HUES48 (cell line): ENCODE data around the gene ITGA2.

Experiments used
- H3K27ac ChIP-seq: one replicate; pipeline ENCODE4 v1.7.0; 2013; ENCODE audit warnings: low read depth, low read length, inconsistent platforms
- H3K27me3 ChIP-seq: 2 replicates; pipeline ENCODE4 v1.6.1; 2013; ENCODE audit warnings: mild to moderate bottlenecking, low read length; ENCODE audit not compliant: control insufficient read depth, insufficient read depth
- H3K36me3 ChIP-seq: 2 replicates; pipeline ENCODE4 v1.6.1; 2013; ENCODE audit warnings: low read length; ENCODE audit not compliant: control insufficient read depth, insufficient read depth
- H3K4me1 ChIP-seq: 2 replicates; pipeline ENCODE4 v1.6.1; 2013; ENCODE audit warnings: mild to moderate bottlenecking, low read length; ENCODE audit not compliant: control insufficient read depth, insufficient read depth
- H3K4me3 ChIP-seq: 2 replicates; pipeline ENCODE4 v1.5.1; 2013; ENCODE audit warnings: mild to moderate bottlenecking, low read depth, low read length
- H3K9ac ChIP-seq: 2 replicates; pipeline ENCODE4 v1.6.1; 2013; ENCODE audit warnings: mild to moderate bottlenecking, low read depth, low read length, moderate library complexity
- H3K9me3 ChIP-seq: 2 replicates; pipeline ENCODE4 v1.6.1; 2013; ENCODE audit warnings: low read length; ENCODE audit not compliant: control insufficient read depth, insufficient read depth

Gene ITGA2

DNA sequence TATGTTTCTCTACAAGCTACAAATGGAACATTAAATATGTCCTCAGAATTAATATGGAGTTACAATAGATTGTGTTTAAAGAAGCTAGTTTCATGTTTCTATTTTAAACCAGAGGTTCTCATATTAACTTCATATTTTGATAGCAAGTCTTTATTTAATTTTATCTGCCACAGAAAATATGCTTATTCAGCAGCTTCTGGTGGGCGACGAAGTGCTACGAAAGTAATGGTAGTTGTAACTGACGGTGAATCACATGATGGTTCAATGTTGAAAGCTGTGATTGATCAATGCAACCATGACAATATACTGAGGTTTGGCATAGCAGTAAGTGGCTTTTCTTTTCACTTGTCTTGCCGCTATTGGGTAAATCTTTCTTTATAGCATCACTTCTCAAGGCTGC, 66.2 kb downstream of the ITGA2 start:
- H3K9ac ChIP-seq: no peak overlapping the region
- no peak overlapping the region for H3K27ac ChIP-seq
- no peaks in the 10 kb centered on the region for H3K9me3 ChIP-seq
- peaks cover 8% of the 10 kb centered on the region; the same call in 1 of the 2 replicates for H3K4me1 ChIP-seq
- H3K36me3 ChIP-seq: no peaks in the 10 kb centered on the region
- H3K4me3 ChIP-seq: no peak overlapping the region
- H3K27me3 ChIP-seq: no peaks in the 10 kb centered on the region

GRCh38 chr5:53059281-53059680, 70.1 kb downstream of the ITGA2 start:
- Histone ChIP-seq H3K4me3 (no peak overlapping the region), H3K27me3 (no peaks in the 10 kb centered on the region), H3K4me1 (no peaks in the 10 kb centered on the region), H3K27ac (no peak overlapping the region), H3K9ac (no peak overlapping the region), H3K9me3 (no peaks in the 10 kb centered on the region), H3K36me3 (no peaks in the 10 kb centered on the region)

DNA sequence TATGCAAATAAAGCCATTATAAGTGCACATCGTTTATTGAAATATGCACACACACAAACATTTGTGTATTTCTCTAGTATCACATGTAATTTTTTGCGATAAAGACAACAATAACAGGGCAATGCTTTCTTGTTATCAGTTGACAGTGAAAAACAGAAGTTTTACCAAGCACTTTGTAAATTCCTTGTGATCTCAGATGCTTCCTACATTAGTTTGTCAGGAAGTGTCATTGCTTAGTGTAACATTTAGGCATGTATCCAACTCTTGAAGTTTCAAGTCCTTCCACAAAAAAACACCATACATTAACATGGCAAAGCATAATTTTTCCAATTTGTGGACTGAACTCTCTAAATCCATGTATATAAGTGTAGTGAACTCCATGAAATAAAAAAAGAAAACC, 74.0 kb downstream of the ITGA2 start:
- H3K4me3 ChIP-seq: no peak overlapping the region
- no peaks in the 10 kb centered on the region for H3K27me3 ChIP-seq
- 0 out of 2 replicates have a peak, but pooled peaks cover 2% of the 10 kb centered on the region for H3K36me3 ChIP-seq
- H3K9ac ChIP-seq: no peak overlapping the region
- no peaks in the 10 kb centered on the region for H3K9me3 ChIP-seq
- H3K4me1 ChIP-seq: no peaks in the 10 kb centered on the region
- H3K27ac ChIP-seq: no peak overlapping the region

- H3K27ac ChIP-seq: no peak overlapping the region
- H3K27me3 ChIP-seq: no peaks in the 10 kb centered on the region
- no peak overlapping the region for H3K4me3 ChIP-seq
- H3K4me1 ChIP-seq: no peaks in the 10 kb centered on the region
- H3K36me3 ChIP-seq: 0 out of 2 replicates have a peak, but pooled peaks cover 2% of the 10 kb centered on the region
- H3K9me3 ChIP-seq: no peaks in the 10 kb centered on the region
- H3K9ac ChIP-seq: no peak overlapping the region
Measured at GRCh38 chr5:53063791-53064190, 74.6 kb downstream of the ITGA2 start.

DNA sequence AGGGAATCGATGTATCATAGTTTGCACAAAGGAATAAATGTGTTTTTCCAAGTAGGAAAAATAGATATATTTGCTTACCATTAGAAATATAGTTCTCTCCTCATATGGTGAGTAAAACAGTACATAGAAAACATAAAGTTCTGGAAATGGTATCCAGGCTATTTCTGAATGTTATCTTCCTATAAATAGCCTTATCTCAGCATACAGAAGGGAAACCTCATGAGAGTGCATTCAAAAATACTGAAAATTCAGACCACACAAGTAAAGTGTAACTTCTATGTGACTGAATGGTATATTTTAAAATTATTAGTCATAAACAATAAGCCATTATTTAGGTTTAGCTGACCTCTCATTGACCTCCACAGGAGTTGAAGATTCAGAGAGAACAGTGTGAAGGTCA, 76.9 kb downstream of the ITGA2 start:
- Histone ChIP-seq H3K27ac (no peak overlapping the region), H3K4me1 (no peaks in the 10 kb centered on the region), H3K9me3 (no peaks in the 10 kb centered on the region), H3K36me3 (0 out of 2 replicates have a peak, but pooled peaks cover 2% of the 10 kb centered on the region), H3K9ac (no peak overlapping the region), H3K27me3 (no peaks in the 10 kb centered on the region), H3K4me3 (no peak overlapping the region)

- Histone ChIP-seq H3K27ac (no peak overlapping the region), H3K9ac (no peak overlapping the region), H3K4me3 (no peak overlapping the region), H3K36me3 (0 out of 2 replicates have a peak, but pooled peaks cover 2% of the 10 kb centered on the region), H3K27me3 (no peaks in the 10 kb centered on the region), H3K9me3 (no peaks in the 10 kb centered on the region), H3K4me1 (no peaks in the 10 kb centered on the region)
Measured at GRCh38 chr5:53067641-53068040, 78.5 kb downstream of the ITGA2 start.

GRCh38 chr5:53068291-53068836, 79.2 kb downstream of the ITGA2 start:
- H3K4me3 ChIP-seq: no peak overlapping the region
- H3K27ac ChIP-seq: no peak overlapping the region
- no peaks in the 10 kb centered on the region for H3K27me3 ChIP-seq
- no peaks in the 10 kb centered on the region for H3K9me3 ChIP-seq
- no peak overlapping the region for H3K9ac ChIP-seq
- 0 out of 2 replicates have a peak, but pooled peaks cover 2% of the 10 kb centered on the region for H3K36me3 ChIP-seq
- H3K4me1 ChIP-seq: no peaks in the 10 kb centered on the region

- Histone ChIP-seq H3K36me3 (0 out of 2 replicates have a peak, but pooled peaks cover 2% of the 10 kb centered on the region), H3K9me3 (no peaks in the 10 kb centered on the region), H3K27ac (no peak overlapping the region), H3K9ac (no peak overlapping the region), H3K4me3 (no peak overlapping the region), H3K4me1 (no peaks in the 10 kb centered on the region), H3K27me3 (no peaks in the 10 kb centered on the region)
Measured at GRCh38 chr5:53069626-53070025, 80.5 kb downstream of the ITGA2 start.

- H3K4me3 ChIP-seq: no peak overlapping the region
- no peaks in the 10 kb centered on the region for H3K4me1 ChIP-seq
- no peaks in the 10 kb centered on the region for H3K27me3 ChIP-seq
- peaks cover 15% of the 10 kb centered on the region; the same call in 1 of the 2 replicates for H3K36me3 ChIP-seq
- no peaks in the 10 kb centered on the region for H3K9me3 ChIP-seq
- no peak overlapping the region for H3K9ac ChIP-seq
- H3K27ac ChIP-seq: no peak overlapping the region
Measured at GRCh38 chr5:53071298-53071697, 82.1 kb downstream of the ITGA2 start.

GRCh38 chr5:53071738-53072137, 82.6 kb downstream of the ITGA2 start:
- H3K4me1 ChIP-seq: no peaks in the 10 kb centered on the region
- no peak overlapping the region for H3K27ac ChIP-seq
- H3K4me3 ChIP-seq: no peak overlapping the region

DNA sequence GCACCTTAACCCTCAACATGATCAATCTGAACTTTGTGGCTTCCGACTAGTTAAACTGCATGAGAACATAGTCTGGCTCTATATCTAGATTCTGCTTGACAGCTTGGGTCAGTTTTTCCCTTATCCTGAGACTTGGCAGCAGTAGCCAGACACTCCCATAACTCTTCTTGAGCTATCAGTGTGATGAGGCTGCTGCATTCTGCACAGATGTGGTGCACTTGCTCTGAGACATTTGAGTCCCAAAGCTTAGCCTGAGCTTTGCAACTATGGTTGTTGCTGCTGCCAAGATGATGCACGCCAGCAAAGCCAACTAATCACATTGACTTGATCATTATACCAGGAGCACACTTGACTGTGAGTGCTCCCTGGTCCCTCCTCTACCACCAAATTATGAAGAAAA, 84.2 kb downstream of the ITGA2 start:
- Histone ChIP-seq H3K27me3 (no peaks in the 10 kb centered on the region), H3K36me3 (peaks cover 12% of the 10 kb centered on the region; the same call in 1 of the 2 replicates), H3K9ac (no peak overlapping the region), H3K27ac (no peak overlapping the region), H3K4me3 (no peak overlapping the region), H3K4me1 (no peaks in the 10 kb centered on the region), H3K9me3 (no peaks in the 10 kb centered on the region)

More at GRCh38 chr5:53071738-53072137, 82.6 kb downstream of the ITGA2 start:
- Histone ChIP-seq H3K9me3 (no peaks in the 10 kb centered on the region), H3K36me3 (peaks cover 15% of the 10 kb centered on the region; the same call in 1 of the 2 replicates), H3K9ac (no peak overlapping the region), H3K27me3 (no peaks in the 10 kb centered on the region)
